22Rv1 (cell line): Measurements from ENCODE around the gene TCERG1L.

Source experiments
- CTCF ChIP-seq: fragments of 450-650 bp; IDR thresholded peaks from 2 replicates; pipeline ENCODE4 v1.5.1; 2017; ENCODE audit warnings: mild to moderate bottlenecking
- ZFX ChIP-seq: fragments of 450-650 bp; IDR thresholded peaks from 2 replicates; pipeline ENCODE4 v1.6.1; 2017; ENCODE audit warnings: antibody characterized with exemption, borderline replicate concordance

- TF ChIP-seq CTCF (no peak), ZFX (no peak)
Measured at GRCh38 chr10:131080571-131080970, 230.9 kb downstream of the TCERG1L start.
